ENCODE data around the gene L3MBTL4. TPM values are rescaled to one million over a fixed set of nuclear protein-coding genes. Genes with fewer than 3 reads are reported as not detected.

The L3MBTL4 gene
- total and polyA plus RNA-seq, 8 donors, result 5.7 to 13.9 (median 6.9) TPM

DNA sequence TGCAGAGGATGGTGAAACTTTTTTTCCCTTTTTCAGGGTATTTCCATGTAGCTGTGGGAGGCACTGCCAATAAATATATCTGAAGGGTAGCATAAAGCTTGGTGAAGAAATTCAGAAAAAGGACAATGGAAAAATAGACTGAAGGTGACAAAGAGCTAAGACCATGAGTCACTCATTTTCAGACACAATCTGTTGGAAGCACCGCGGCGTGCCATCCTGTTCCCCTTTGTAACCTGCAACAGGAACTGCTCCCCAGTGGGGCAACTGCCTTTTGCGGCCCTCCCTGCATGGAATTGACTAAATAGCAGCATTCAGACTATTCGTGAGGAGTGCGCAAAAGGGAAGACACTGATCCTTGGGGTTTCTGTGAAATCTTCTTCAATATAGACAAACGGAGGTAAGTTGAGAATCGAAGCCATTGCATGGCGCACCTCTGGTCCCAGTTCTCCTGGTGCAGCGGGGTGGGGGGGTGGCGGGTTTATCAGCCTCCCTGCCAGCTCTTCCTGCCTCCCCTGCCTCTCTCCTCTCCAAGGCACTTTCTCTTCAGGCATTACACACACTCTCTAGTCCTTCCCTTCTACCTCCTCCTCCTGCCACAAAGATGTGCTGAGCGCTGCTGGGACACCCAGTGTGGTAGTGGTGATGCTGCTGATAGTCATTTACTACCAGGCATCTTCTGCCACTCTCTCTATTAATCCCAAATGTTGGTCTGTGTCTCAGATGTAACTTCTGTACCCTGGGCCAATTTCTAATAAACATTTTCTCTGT, 393.2 kb downstream of the L3MBTL4 start:
- Histone ChIP-seq H3K27ac (no peak overlapping the region), H3K36me3 (no peaks in the 10 kb centered on the region), H3K27me3 (no peaks in the 10 kb centered on the region), H3K4me3 (no peak overlapping the region), H3K9me3 (no peaks in the 10 kb centered on the region), H3K4me1 (no peaks in the 10 kb centered on the region)
- no peak for ATAC-seq
- DNase-seq, result no peak
- intact Hi-C loops (cut with DNase I), result no loop called here
- TF ChIP-seq, protein P1, sequence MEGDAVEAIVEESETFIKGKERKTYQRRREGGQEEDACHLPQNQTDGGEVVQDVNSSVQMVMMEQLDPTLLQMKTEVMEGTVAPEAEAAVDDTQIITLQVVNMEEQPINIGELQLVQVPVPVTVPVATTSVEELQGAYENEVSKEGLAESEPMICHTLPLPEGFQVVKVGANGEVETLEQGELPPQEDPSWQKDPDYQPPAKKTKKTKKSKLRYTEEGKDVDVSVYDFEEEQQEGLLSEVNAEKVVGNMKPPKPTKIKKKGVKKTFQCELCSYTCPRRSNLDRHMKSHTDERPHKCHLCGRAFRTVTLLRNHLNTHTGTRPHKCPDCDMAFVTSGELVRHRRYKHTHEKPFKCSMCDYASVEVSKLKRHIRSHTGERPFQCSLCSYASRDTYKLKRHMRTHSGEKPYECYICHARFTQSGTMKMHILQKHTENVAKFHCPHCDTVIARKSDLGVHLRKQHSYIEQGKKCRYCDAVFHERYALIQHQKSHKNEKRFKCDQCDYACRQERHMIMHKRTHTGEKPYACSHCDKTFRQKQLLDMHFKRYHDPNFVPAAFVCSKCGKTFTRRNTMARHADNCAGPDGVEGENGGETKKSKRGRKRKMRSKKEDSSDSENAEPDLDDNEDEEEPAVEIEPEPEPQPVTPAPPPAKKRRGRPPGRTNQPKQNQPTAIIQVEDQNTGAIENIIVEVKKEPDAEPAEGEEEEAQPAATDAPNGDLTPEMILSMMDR (IDR thresholded peaks at IDR 0.05), result no peak

DNA sequence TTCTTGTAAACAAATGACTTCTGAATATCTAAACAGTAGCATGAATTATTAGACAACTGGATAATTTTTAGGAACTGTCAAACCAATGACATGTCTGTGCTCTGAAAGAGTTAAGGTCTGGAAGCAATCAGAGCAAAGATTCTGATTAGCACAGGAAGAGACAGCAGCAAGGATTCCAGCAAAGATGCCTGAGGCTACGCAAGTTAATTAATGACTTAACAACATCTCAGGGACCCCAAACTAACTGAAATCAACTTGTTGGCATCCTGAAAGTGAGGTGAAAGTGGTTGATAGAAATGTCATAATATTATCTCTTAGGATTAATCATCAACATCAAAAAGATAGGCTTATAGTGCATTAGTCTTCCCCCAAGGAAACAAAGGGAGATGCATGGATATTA, 396.0 kb downstream of the L3MBTL4 start:
- no peaks in the 10 kb centered on the region for H3K27me3 ChIP-seq
- DNase-seq (no peak), ATAC-seq (no peak)
- H3K4me1 ChIP-seq, result no peaks in the 10 kb centered on the region
- no peak overlapping the region for H3K27ac ChIP-seq
- H3K36me3 ChIP-seq, result no peaks in the 10 kb centered on the region
- no peaks in the 10 kb centered on the region for H3K9me3 ChIP-seq
- TF ChIP-seq, protein P1 (IDR thresholded peaks at IDR 0.05), result no peak
- intact Hi-C loops (cut with DNase I), result no loop called here
- H3K4me3 ChIP-seq, result no peak overlapping the region

DNA sequence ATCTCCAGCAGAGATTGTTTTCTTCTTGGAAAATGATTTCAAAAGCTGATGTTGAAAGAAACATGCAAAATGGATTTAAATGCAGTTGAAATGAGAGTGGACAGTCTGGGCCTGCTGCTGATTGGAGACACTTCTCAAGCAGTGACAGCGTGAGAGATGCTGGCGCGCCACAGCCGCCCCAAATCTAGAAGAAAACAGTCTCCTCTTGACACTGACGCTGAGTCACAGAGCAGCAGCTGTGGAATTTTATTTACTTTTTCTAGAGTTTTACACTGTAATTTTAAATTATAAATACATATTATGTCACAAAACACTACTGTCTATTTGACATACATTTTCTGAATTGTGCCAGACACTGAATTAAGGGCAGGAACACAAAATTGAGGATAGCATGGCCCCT, 397.5 kb downstream of the L3MBTL4 start:
- no peaks in the 10 kb centered on the region for H3K4me1 ChIP-seq
- peak in 2 of 4 donors; percentile 63 to 81 for DNase-seq
- intact Hi-C loops (cut with DNase I), result no loop called here
- peak; percentile 60 for ATAC-seq
- TF ChIP-seq, protein P1 (IDR thresholded peaks at IDR 0.05), result no peak
- no peaks in the 10 kb centered on the region for H3K9me3 ChIP-seq
- no peaks in the 10 kb centered on the region for H3K27me3 ChIP-seq
- H3K4me3 ChIP-seq, result no peak overlapping the region
- H3K27ac ChIP-seq, result no peak overlapping the region
- no peaks in the 10 kb centered on the region for H3K36me3 ChIP-seq

DNA sequence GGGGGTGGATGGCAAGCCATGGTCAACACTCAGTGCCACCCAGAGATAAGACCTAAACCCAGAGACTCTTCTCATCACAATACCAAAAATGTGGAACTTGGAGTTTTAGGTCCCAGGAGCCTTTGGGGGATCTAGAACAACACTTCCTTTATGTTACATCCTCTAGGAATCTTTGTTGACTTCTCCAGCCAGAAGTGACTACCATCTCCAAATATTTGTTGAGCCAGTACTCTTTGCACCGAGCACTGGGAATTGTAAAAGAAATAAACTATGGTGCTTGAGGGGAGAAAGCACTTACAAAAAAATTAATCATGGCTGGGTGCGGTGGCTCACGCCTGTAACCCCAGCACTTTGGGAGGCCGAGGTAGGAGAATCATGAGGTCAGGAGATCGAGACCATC, 399.3 kb downstream of the L3MBTL4 start:
- intact Hi-C loops (cut with DNase I), result no loop called here
- no peaks in the 10 kb centered on the region for H3K9me3 ChIP-seq
- no peak for ATAC-seq
- DNase-seq, result no peak
- H3K27ac ChIP-seq, result no peak overlapping the region
- TF ChIP-seq, protein P1 (IDR thresholded peaks at IDR 0.05), result no peak
- H3K27me3 ChIP-seq, result no peaks in the 10 kb centered on the region
- H3K4me3 ChIP-seq, result no peak overlapping the region
- H3K4me1 ChIP-seq, result no peaks in the 10 kb centered on the region
- no peaks in the 10 kb centered on the region for H3K36me3 ChIP-seq

DNA sequence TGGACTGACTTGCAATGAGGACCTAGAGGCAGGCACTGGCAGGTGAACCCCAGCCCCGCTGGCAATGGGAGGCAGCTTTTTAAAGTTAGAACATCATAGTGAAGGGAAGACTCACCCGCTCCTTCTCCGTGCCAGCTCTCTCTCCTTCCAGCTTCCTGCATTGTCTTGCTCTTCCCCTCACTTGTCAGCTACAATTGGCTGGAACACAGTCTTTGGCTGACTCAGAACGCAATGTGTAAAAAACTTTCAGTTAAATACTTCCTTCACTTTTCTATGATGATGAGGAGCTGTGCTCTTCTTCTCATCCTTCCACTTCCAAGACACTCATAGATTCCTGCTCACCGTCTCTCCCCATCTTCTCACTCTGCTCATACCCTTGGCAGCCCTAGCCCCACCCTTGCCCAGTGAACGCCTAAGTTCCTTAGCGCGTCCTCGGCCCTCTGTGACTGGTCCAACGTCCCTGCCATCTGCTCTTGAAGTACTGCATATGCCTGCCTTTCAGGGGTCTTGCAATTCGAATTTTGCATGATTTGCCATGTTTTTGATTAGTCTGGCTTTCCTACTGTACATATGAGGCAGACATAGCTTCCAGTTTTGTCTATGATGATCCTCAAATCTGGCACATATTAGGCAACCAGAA, 401.4 kb downstream of the L3MBTL4 start:
- Histone ChIP-seq H3K9me3 (no peaks in the 10 kb centered on the region), H3K4me1 (no peaks in the 10 kb centered on the region), H3K4me3 (no peak overlapping the region), H3K36me3 (no peaks in the 10 kb centered on the region), H3K27me3 (no peaks in the 10 kb centered on the region), H3K27ac (no peak overlapping the region)
- intact Hi-C loops (cut with DNase I), result no loop called here
- DNase-seq, result no peak
- TF ChIP-seq, protein P1 (IDR thresholded peaks at IDR 0.05), result no peak
- no peak for ATAC-seq

Data from left lung (tissue), 10 donors.